GM12878 (cell line): Measurements from ENCODE around the gene TRIM46. TPM values are rescaled to one million over a fixed set of nuclear protein-coding genes. Genes with fewer than 3 reads are reported as not detected.
A peak's percentile ranks its signal among the peaks of the same experiment; 100 is the strongest.

Source experiments
- CBX3 ChIP-seq: fragments of 200-600 bp; sonication (generic); IDR thresholded peaks from 2 replicates; pipeline ENCODE4 v1.6.1; 2016; ENCODE audit warnings: low read depth, borderline replicate concordance
- CTCF ChIP-seq, 3 experiments: IDR thresholded peaks in 2 of 3; conservative IDR thresholded peaks in 1 of 3; 2 replicates each; pipeline ENCODE4 v1.5.1; 2011; ENCODE audit warnings: low read depth in 3 of 3, low read length in 3 of 3, mild to moderate bottlenecking in 3 of 3, control low read depth in 2 of 3, moderate library complexity in 2 of 3, inconsistent platforms in 1 of 3, mixed read lengths in 1 of 3; ENCODE audit not compliant: control insufficient read depth in 2 of 3, insufficient read depth in 1 of 3; ENCODE audit errors: extremely low read depth in 1 of 3
- HSF1 ChIP-seq: fragments of 150-350 bp; IDR thresholded peaks from 2 replicates; pipeline ENCODE4 v1.6.1; 2014; ENCODE audit warnings: mild to moderate bottlenecking, low read depth, low read length
- JUND ChIP-seq: IDR thresholded peaks from 2 replicates; pipeline ENCODE4 v1.6.1; 2012; ENCODE audit warnings: low read depth, mild to moderate bottlenecking, low read length, improper control_type of control experiment, moderate library complexity
- KAT2A ChIP-seq: conservative IDR thresholded peaks from 2 replicates; pipeline ENCODE4 v1.6.1; 2011; ENCODE audit warnings: low read depth, low read length; ENCODE audit not compliant: control insufficient read depth
- MAX ChIP-seq: IDR thresholded peaks from 2 replicates; pipeline ENCODE4 v1.6.1; 2012; ENCODE audit warnings: low read depth, low read length, improper control_type of control experiment
- MTA2 ChIP-seq: fragments of 450-650 bp; IDR thresholded peaks from 2 replicates; pipeline ENCODE4 v1.6.1; 2016; ENCODE audit warnings: low read depth, mild to moderate bottlenecking, moderate library complexity
- MYB ChIP-seq: fragments of 150-350 bp; IDR thresholded peaks from 2 replicates; pipeline ENCODE4 v1.6.1; 2014; ENCODE audit warnings: mild to moderate bottlenecking, low read depth, low read length, borderline replicate concordance
- NBN ChIP-seq: fragments of 450-650 bp; IDR thresholded peaks from 2 replicates; pipeline ENCODE4 v1.6.1; 2016
- NKRF ChIP-seq: fragments of 450-650 bp; conservative IDR thresholded peaks from 2 replicates; pipeline ENCODE4 v1.6.1; 2017; ENCODE audit warnings: mild to moderate bottlenecking, moderate library complexity
- PAX5 ChIP-seq: IDR thresholded peaks from 2 replicates; pipeline ENCODE4 v1.6.1; 2011; ENCODE audit warnings: low read depth, low read length, borderline replicate concordance
- POU2F2 ChIP-seq: IDR thresholded peaks from 3 replicates; pipeline ENCODE4 v1.6.1; 2011; ENCODE audit warnings: low read depth, mild to moderate bottlenecking, low read length, borderline replicate concordance
- SMAD5 ChIP-seq: IDR thresholded peaks from 2 replicates; pipeline ENCODE4 v1.6.1; 2016; ENCODE audit warnings: antibody characterized with exemption, low read depth
- SPI1 ChIP-seq: IDR thresholded peaks from 2 replicates; pipeline ENCODE4 v1.6.1; 2011; ENCODE audit warnings: low read depth, mild to moderate bottlenecking, low read length, moderate library complexity, borderline replicate concordance; ENCODE audit not compliant: insufficient read depth
- SREBF1 ChIP-seq: IDR thresholded peaks from 2 replicates; pipeline ENCODE4 v1.6.1; 2012; ENCODE audit warnings: mild to moderate bottlenecking, low read length
- SUPT20H ChIP-seq: IDR thresholded peaks from 2 replicates; pipeline ENCODE4 v1.6.1; 2011; ENCODE audit warnings: low read depth, mild to moderate bottlenecking, low read length, moderate library complexity, borderline replicate concordance; ENCODE audit not compliant: control insufficient read depth
- TARDBP ChIP-seq: IDR thresholded peaks from 2 replicates; pipeline ENCODE4 v1.6.1; 2016; ENCODE audit warnings: borderline replicate concordance
- ZBTB40 ChIP-seq: fragments of 450-650 bp; IDR thresholded peaks from 2 replicates; pipeline ENCODE4 v1.6.1; 2016; ENCODE audit warnings: mild to moderate bottlenecking, moderate library complexity, borderline replicate concordance
- ZNF217 ChIP-seq: fragments of 450-650 bp; IDR thresholded peaks from 2 replicates; pipeline ENCODE4 v1.6.1; 2017; ENCODE audit warnings: antibody characterized with exemption, mild to moderate bottlenecking
- ZNF384 ChIP-seq: IDR thresholded peaks from 2 replicates; pipeline ENCODE4 v1.6.1; 2012; ENCODE audit warnings: low read depth, mild to moderate bottlenecking, low read length, improper control_type of control experiment, borderline replicate concordance
- polyA plus RNA-seq, 11 experiments: library from polyadenylated mRNA; depleted of rRNA in 4 of 11; unstranded in 6 of 11; stranded (reverse) in 5 of 11; fragments of >200 nt; fragmentation: Nextera tagmentation in 4 of 11; fragmentation: Illumina TruSeq in 1 of 11; extraction: Ambion mirVana in 4 of 11; extraction: Trizol in 1 of 11; gene quantifications; 1 replicate in 1 of 11; 2 replicates in 10 of 11; pipeline versions ENCODE4 v1.2.1 to v1.2.3, GENCODE V29; 2011 to 2016; ENCODE audit warnings: inconsistent platforms in 2 of 11, missing spikeins in 2 of 11, low read depth in 1 of 11
- total RNA-seq, 4 experiments: library from RNA; depleted of rRNA in 3 of 4; stranded (reverse); fragments of >200 nt in 3 of 4; fragmentation: Illumina TruSeq in 1 of 4; extraction: Trizol in 1 of 4; gene quantifications; 2 replicates each; pipeline versions ENCODE4 v1.2.1 to v1.2.3, GENCODE V29; 2013 to 2021

TRIM46 gene
- total and polyA plus RNA-seq, 10 of the 15 experiments (the other 5 are each of a cell fraction or from before 2014, with no cell fraction given), result 0.08 to 3.1 (median 0.97) TPM

- TF ChIP-seq HSF1 (no peak), CBX3 (no peak), POU2F2 (no peak), JUND (no peak), SREBF1 (no peak), TARDBP (no peak), SPI1 (no peak), NKRF (no peak; the same call in 1 of the 2 replicates), MYB (no peak), PAX5 (0 out of 2 replicates have a peak, but pooled peaks have one; percentile 3), MTA2 (peak; percentile 20; the same call in 1 of the 2 replicates), MAX (peak; percentile 12; the same call in 1 of the 2 replicates), NBN (no peak), KAT2A (no peak), ZBTB40 (peak; percentile 86), SMAD5 (peak; percentile 70; the same call in 1 of the 2 replicates), SUPT20H (no peak), ZNF384 (no peak), CTCF (IDR thresholded peaks at IDR 0.05 in 2 of 3, conservative IDR thresholded peaks at IDR 0.05 in 1 of 3; ENCODE audit: control insufficient read depth in 2 of 3, extremely low read depth in 1 of 3, insufficient read depth in 1 of 3, low read depth in 3 of 3, low read length in 3 of 3) (no peak), ZNF217 (no peak)
These were observed 38.1 kb upstream of the TRIM46 start, which contains the start of gene SLC50A1 (continued) for GRCh38 chr1:155135415-155136028.
